Spinal cord (tissue), 10 donors: Measurements from ENCODE around the gene CCDC28A. TPM values are rescaled to one million over a fixed set of nuclear protein-coding genes. Genes with fewer than 3 reads are reported as not detected.

ENCODE experiments used
- DNase-seq, 6 donors: peaks; one replicate each; pipeline versions ENCODE4 v3.0.0 to v3.0.0-alpha.2; 2013 to 2015; ENCODE audit warnings: low spot score in 6 of 6, low read depth in 4 of 6
- H3K27ac ChIP-seq: one replicate; pipeline ENCODE4 v1.5.1; 2013; ENCODE audit warnings: low read depth, low read length, control low read depth
- H3K27me3 ChIP-seq: one replicate; pipeline ENCODE4 v1.6.1; 2013; ENCODE audit warnings: low read length; ENCODE audit not compliant: control insufficient read depth, insufficient read depth
- H3K36me3 ChIP-seq: one replicate; pipeline ENCODE4 v1.6.1; 2013; ENCODE audit warnings: low read length; ENCODE audit not compliant: control insufficient read depth, insufficient read depth
- H3K4me1 ChIP-seq: one replicate; pipeline ENCODE4 v1.6.1; 2013; ENCODE audit warnings: low read length; ENCODE audit not compliant: control insufficient read depth, insufficient read depth
- H3K4me3 ChIP-seq: one replicate; pipeline ENCODE4 v1.5.1; 2013; ENCODE audit warnings: low read depth, low read length, control low read depth
- H3K9me3 ChIP-seq: one replicate; pipeline ENCODE4 v1.6.1; 2013; ENCODE audit warnings: low read length; ENCODE audit not compliant: control insufficient read depth, insufficient read depth
- WGBS: methylation state at CpG from one replicate; pipeline ENCODE4 v1.1.5; 2013; ENCODE audit warnings: missing lambda C conversion rate; ENCODE audit not compliant: insufficient coverage; 5-methylcytosine and 5-hydroxymethylcytosine counted together
- polyA plus RNA-seq, 2 donors: library from polyadenylated mRNA; unstranded; fragments of 120-200 nt; gene quantifications; one replicate each; pipeline ENCODE4 v1.2.1, GENCODE V29; 2013; ENCODE audit not compliant: insufficient read length in 2 of 2
- total RNA-seq, 2 donors: library from RNA; depleted of rRNA in 1 of 2; stranded (reverse); fragments of 120-200 nt in 1 of 2; fragments of >200 nt in 1 of 2; gene quantifications; one replicate each; pipeline versions ENCODE4 v1.2.3 to v1.2.4, GENCODE V29; 2013 to 2014
- donor health status: healthy.

Gene CCDC28A
- total and polyA plus RNA-seq, 4 donors = 9.3 to 19.4 (median 13.2) TPM

DNA sequence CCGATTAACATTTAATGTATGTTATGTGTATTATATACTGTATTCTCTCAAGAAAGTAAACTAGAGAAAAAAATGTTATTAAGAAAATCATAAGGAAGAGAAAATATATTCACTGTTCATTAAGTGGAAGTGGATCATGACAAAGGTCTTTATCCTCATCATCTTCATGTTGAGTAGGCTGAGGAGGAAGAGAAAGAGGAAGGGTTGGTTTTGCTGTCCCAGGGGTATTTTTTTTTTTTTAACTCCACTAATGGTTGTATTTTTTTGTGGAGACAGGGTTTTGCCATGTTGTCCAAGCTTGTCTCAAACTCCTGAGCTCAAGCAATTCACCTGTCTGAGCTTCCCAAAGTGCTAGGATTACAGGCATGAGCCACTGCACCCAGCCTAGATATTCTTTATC lies 33.3 kb downstream of the CCDC28A start:
- Histone ChIP-seq H3K27me3 (no peaks in the 10 kb centered on the region), H3K9me3 (no peaks in the 10 kb centered on the region), H3K27ac (no peak overlapping the region), H3K4me1 (no peaks in the 10 kb centered on the region), H3K4me3 (no peak overlapping the region), H3K36me3 (no peaks in the 10 kb centered on the region)
- no CpG with 5 or more reads among the region's 1 CpG for WGBS
- no peak for DNase-seq

- no peaks in the 10 kb centered on the region for H3K4me1 ChIP-seq
- no peaks in the 10 kb centered on the region for H3K9me3 ChIP-seq
- WGBS = no CpG with 5 or more reads among the region's 3 CpGs
- no peaks in the 10 kb centered on the region for H3K36me3 ChIP-seq
- DNase-seq = peak in 1 of 6 donors; percentile 60
- no peak overlapping the region for H3K4me3 ChIP-seq
- H3K27me3 ChIP-seq = no peaks in the 10 kb centered on the region
- no peak overlapping the region for H3K27ac ChIP-seq
These were observed 36.1 kb downstream of the CCDC28A start for GRCh38 chr6:138809677-138810076.

GRCh38 chr6:138811866-138812265 lies 38.3 kb downstream of the CCDC28A start:
- no peaks in the 10 kb centered on the region for H3K27me3 ChIP-seq
- H3K4me1 ChIP-seq = no peaks in the 10 kb centered on the region
- WGBS = no CpG with 5 or more reads among the region's 3 CpGs

GRCh38 chr6:138814179-138814834 lies 40.7 kb downstream of the CCDC28A start:
- no CpG with 5 or more reads among the region's 5 CpGs for WGBS
- no peak for DNase-seq
- Histone ChIP-seq H3K27me3 (no peaks in the 10 kb centered on the region), H3K36me3 (no peaks in the 10 kb centered on the region), H3K4me1 (no peaks in the 10 kb centered on the region), H3K4me3 (no peak overlapping the region), H3K9me3 (no peaks in the 10 kb centered on the region), H3K27ac (no peak overlapping the region)

More at GRCh38 chr6:138811866-138812265, 38.3 kb downstream of the CCDC28A start:
- DNase-seq = no peak
- H3K27ac ChIP-seq = no peak overlapping the region
- no peaks in the 10 kb centered on the region for H3K36me3 ChIP-seq
- no peak overlapping the region for H3K4me3 ChIP-seq
- no peaks in the 10 kb centered on the region for H3K9me3 ChIP-seq

- Histone ChIP-seq H3K4me3 (no peak overlapping the region), H3K27me3 (no peaks in the 10 kb centered on the region), H3K36me3 (no peaks in the 10 kb centered on the region), H3K9me3 (no peaks in the 10 kb centered on the region), H3K4me1 (no peaks in the 10 kb centered on the region), H3K27ac (no peak overlapping the region)
- no peak for DNase-seq
- 88% methylated on average over 4 of the region's 6 CpGs for WGBS
These were observed 41.7 kb downstream of the CCDC28A start for GRCh38 chr6:138815221-138815620.

GRCh38 chr6:138815797-138816528 lies 42.4 kb downstream of the CCDC28A start:
- Histone ChIP-seq H3K27ac (no peak overlapping the region), H3K9me3 (no peaks in the 10 kb centered on the region), H3K4me1 (no peaks in the 10 kb centered on the region), H3K4me3 (no peak overlapping the region), H3K27me3 (no peaks in the 10 kb centered on the region), H3K36me3 (no peaks in the 10 kb centered on the region)
- 40% methylated on average over 1 of the region's 4 CpGs for WGBS
- DNase-seq = peak in 5 of 6 donors; percentile 29 to 87 (median 40)

DNA sequence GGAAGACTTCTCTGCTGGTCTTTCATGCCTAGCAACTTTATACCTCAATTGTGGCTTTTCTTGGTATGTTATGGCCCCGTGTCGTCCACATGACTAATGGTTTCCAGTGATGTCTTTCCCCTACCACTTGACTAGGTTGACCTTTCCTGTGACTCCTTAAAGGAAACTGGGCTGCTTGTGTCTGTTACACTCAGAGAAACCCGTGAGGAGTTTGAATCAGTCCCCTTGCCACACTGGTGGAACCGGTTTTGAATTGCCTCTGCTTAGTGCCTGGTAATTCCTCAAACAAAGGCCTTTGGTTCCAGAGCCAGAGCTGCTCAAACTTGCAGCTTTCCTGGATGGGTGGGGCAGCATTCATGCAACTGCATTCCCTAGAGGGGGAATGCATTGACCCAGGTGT lies 44.2 kb downstream of the CCDC28A start:
- Histone ChIP-seq H3K9me3 (no peaks in the 10 kb centered on the region), H3K4me3 (no peak overlapping the region), H3K27me3 (no peaks in the 10 kb centered on the region), H3K27ac (no peak overlapping the region), H3K4me1 (no peaks in the 10 kb centered on the region), H3K36me3 (no peaks in the 10 kb centered on the region)
- 59% methylated on average over 4 of the region's 4 CpGs for WGBS
- no peak for DNase-seq

GRCh38 chr6:138818496-138819194 lies 45.1 kb downstream of the CCDC28A start:
- Histone ChIP-seq H3K36me3 (no peaks in the 10 kb centered on the region), H3K9me3 (no peaks in the 10 kb centered on the region), H3K27ac (no peak overlapping the region), H3K27me3 (no peaks in the 10 kb centered on the region), H3K4me1 (no peaks in the 10 kb centered on the region), H3K4me3 (no peak overlapping the region)
- peak in 1 of 6 donors; percentile 13 for DNase-seq
- WGBS = 68% methylated on average over 9 of the region's 10 CpGs

DNA sequence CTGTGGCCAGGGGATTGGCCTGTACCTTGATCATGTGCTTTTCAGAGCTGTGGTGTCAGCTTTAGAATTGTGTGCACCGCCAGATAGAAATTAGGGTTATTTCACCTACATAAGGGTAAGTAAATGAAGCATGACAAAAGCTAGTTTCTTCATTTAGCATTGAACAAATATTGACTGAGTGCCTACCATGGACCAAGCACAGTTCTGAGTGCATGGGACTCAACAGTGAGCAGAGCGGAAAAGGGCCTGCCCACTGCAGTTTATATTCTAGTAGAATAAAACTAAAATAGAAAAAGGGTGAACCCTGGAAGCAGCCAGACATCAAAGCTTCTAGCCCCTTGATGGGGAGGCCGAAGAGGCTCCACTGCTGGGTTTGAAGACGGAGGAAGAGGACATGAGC lies 48.0 kb downstream of the CCDC28A start:
- Histone ChIP-seq H3K27me3 (no peaks in the 10 kb centered on the region), H3K27ac (no peak overlapping the region), H3K9me3 (no peaks in the 10 kb centered on the region), H3K4me1 (no peaks in the 10 kb centered on the region), H3K4me3 (no peak overlapping the region), H3K36me3 (no peaks in the 10 kb centered on the region)
- 93% methylated on average over 2 of the region's 4 CpGs for WGBS
- DNase-seq = no peak
